ENCODE data around the gene KCNJ9.

Gene KCNJ9

GRCh38 chr1:160089883-160090282 lies 8.5 kb downstream of the KCNJ9 start:
- no peak for DNase-seq

GRCh38 chr1:160090760-160091159 lies 9.4 kb downstream of the KCNJ9 start:
- DNase-seq, result no peak

- no peak for DNase-seq
Observed at GRCh38 chr1:160091666-160092223, 10.4 kb downstream of the KCNJ9 start.

GRCh38 chr1:160092366-160093068 lies 11.2 kb downstream of the KCNJ9 start:
- DNase-seq, result no peak

- no peak for DNase-seq
Observed at GRCh38 chr1:160093069-160093395, 11.7 kb downstream of the KCNJ9 start.

GRCh38 chr1:160093624-160094290 lies 12.4 kb downstream of the KCNJ9 start:
- no peak for DNase-seq

- no peak for DNase-seq
Observed at GRCh38 chr1:160094291-160094625, 12.9 kb downstream of the KCNJ9 start.

GRCh38 chr1:160094806-160095205 lies 13.5 kb downstream of the KCNJ9 start:
- DNase-seq, result no peak

- no peak for DNase-seq
Observed at GRCh38 chr1:160095382-160096105, 14.2 kb downstream of the KCNJ9 start.

- no peak for DNase-seq
Observed at GRCh38 chr1:160096274-160097116, 15.2 kb downstream of the KCNJ9 start.

- no peak for DNase-seq
Observed at GRCh38 chr1:160097151-160097910, 16.0 kb downstream of the KCNJ9 start.

GRCh38 chr1:160097911-160098851 lies 16.8 kb downstream of the KCNJ9 start, which contains the start of gene IGSF8:
TSS of gene IGSF8 (minus strand) at chr1:160098619. CDS start at chr1:160098472, 147 bp downstream.
- peak; percentile 74 for DNase-seq

- DNase-seq, result peak; percentile 93
Observed at GRCh38 chr1:160098852-160099561, 17.7 kb downstream of the KCNJ9 start.

- DNase-seq, result no peak
Observed at GRCh38 chr1:160099716-160100375, 18.5 kb downstream of the KCNJ9 start.

GRCh38 chr1:160101037-160101716 lies 19.8 kb downstream of the KCNJ9 start:
- peak; percentile 73 for DNase-seq

- no peak for DNase-seq
Observed at GRCh38 chr1:160101717-160102522, 20.6 kb downstream of the KCNJ9 start.

GRCh38 chr1:160103658-160104408 lies 22.5 kb downstream of the KCNJ9 start:
- DNase-seq, result no peak

Data from fibroblast of upper back skin (primary cell).